22Rv1 (cell line): Measurements from ENCODE around the gene ZNF367.

Source experiments
- ZFX ChIP-seq: fragments of 450-650 bp; IDR thresholded peaks from 2 replicates; pipeline ENCODE4 v1.6.1; 2017; ENCODE audit warnings: antibody characterized with exemption, borderline replicate concordance
- TF ChIP-seq, protein P1 (sequence below): fragments of 450-650 bp; IDR thresholded peaks from 2 replicates; pipeline ENCODE4 v1.5.1; 2017; ENCODE audit warnings: mild to moderate bottlenecking

GRCh38 chr9:96437454-96437853 lies 19.3 kb upstream of the ZNF367 start:
- TF ChIP-seq, protein P1, sequence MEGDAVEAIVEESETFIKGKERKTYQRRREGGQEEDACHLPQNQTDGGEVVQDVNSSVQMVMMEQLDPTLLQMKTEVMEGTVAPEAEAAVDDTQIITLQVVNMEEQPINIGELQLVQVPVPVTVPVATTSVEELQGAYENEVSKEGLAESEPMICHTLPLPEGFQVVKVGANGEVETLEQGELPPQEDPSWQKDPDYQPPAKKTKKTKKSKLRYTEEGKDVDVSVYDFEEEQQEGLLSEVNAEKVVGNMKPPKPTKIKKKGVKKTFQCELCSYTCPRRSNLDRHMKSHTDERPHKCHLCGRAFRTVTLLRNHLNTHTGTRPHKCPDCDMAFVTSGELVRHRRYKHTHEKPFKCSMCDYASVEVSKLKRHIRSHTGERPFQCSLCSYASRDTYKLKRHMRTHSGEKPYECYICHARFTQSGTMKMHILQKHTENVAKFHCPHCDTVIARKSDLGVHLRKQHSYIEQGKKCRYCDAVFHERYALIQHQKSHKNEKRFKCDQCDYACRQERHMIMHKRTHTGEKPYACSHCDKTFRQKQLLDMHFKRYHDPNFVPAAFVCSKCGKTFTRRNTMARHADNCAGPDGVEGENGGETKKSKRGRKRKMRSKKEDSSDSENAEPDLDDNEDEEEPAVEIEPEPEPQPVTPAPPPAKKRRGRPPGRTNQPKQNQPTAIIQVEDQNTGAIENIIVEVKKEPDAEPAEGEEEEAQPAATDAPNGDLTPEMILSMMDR, result no peak
- TF ChIP-seq ZFX, result no peak
